Hematopoietic multipotent progenitor cell treated with erythropoietin and hydrocortisone succinate and interleukin-3 and kit ligand, for 17 days (in vitro differentiated cells): ENCODE measurements around the gene PLEKHN1.
"Not testable (repeated sequence)": the region's sequence is repeated elsewhere in the genome, so short reads cannot be mapped to it uniquely, and the experiment has no call there.

Experiments
- DNase-seq: peaks from one replicate; pipeline ENCODE4 v3.0.0-alpha.2; 2015; ENCODE audit warnings: low spot score

PLEKHN1 gene

GRCh38 chr1:1012736-1013104, 46.4 kb downstream of the PLEKHN1 start:
- not testable (repeated sequence) for DNase-seq

GRCh38 chr1:1013105-1013921, 47.0 kb downstream of the PLEKHN1 start, which contains the start of gene ISG15:
Gene ISG15 (plus strand): TSS chr1:1013497. CDS start chr1:1013574, 77 bp downstream.
- DNase-seq, result peak; percentile 83

GRCh38 chr1:1013922-1014648, 47.8 kb downstream of the PLEKHN1 start:
- no peak for DNase-seq

- no peak for DNase-seq
Observed at GRCh38 chr1:1014799-1015681, 48.8 kb downstream of the PLEKHN1 start.

GRCh38 chr1:1017397-1018320, 51.4 kb downstream of the PLEKHN1 start:
- DNase-seq, result not testable (repeated sequence)

- not testable (repeated sequence) for DNase-seq
Observed at GRCh38 chr1:1018321-1018685, 52.0 kb downstream of the PLEKHN1 start.

- peak; percentile 81 for DNase-seq
Observed at GRCh38 chr1:1019122-1019999, 53.1 kb downstream of the PLEKHN1 start.

GRCh38 chr1:1020000-1020404, 53.7 kb downstream of the PLEKHN1 start, which contains the start of gene AGRN:
Gene AGRN (plus strand): TSS chr1:1020120. CDS start chr1:1020173, 53 bp downstream.
- peak; percentile 41 for DNase-seq

GRCh38 chr1:1020415-1021009, 54.2 kb downstream of the PLEKHN1 start:
- peak; percentile 30 for DNase-seq

GRCh38 chr1:1021010-1021919, 55.0 kb downstream of the PLEKHN1 start:
- DNase-seq, result peak; percentile 29

GRCh38 chr1:1021920-1022259, 55.6 kb downstream of the PLEKHN1 start:
- DNase-seq, result no peak

- DNase-seq, result no peak
Observed at GRCh38 chr1:1022302-1023009, 56.2 kb downstream of the PLEKHN1 start.

GRCh38 chr1:1023700-1024099, 57.4 kb downstream of the PLEKHN1 start:
- no peak for DNase-seq

GRCh38 chr1:1024149-1024770, 58.0 kb downstream of the PLEKHN1 start:
- DNase-seq, result peak; percentile 58

- DNase-seq, result no peak
Observed at GRCh38 chr1:1024771-1025699, 58.8 kb downstream of the PLEKHN1 start.
